ENCODE results near the gene SHC3. TPM values are rescaled to one million over a fixed set of nuclear protein-coding genes. Genes with fewer than 3 reads are reported as not detected.

Gene SHC3
- total RNA-seq, 2 donors from 2014 or later = 1.5 to 1.8 TPM

DNA sequence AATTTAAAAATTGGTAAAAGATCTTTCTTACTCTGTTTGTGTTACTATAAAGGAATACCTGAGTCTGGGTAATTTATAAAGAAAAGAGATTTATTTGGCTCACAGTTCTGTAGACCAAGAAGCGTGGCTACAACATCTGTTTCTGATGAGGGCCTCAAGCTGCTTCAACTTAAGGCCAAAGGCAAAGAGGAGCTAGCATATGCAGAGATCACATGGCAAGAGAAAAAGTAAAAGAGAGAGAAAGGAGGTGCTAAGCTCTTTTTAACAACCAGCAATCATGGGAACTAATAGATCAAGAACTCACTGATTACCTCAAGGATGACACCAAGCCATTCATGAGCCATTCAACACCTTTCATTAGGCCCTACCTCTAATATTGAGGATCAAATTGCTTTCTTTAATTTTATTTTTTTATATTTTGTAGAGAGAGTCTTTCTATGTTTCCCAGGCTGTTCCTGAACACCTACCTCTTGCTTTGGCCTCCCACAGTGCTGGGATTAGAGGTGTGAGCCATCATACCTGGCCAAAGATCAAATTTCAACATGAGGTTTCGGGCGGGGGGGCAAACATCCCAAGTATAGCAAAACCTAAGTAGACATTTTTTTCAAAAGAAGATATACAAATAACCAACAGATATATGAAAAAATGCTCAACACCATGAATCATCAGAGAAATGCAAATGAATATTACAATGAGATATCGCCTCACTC is 16.0 kb upstream of the SHC3 start:
- Histone ChIP-seq H3K4me3 (no peak overlapping the region), H3K9me3 (peaks cover 10% of the 10 kb centered on the region), H3K27me3 (replicated peaks; ENCODE audit: insufficient read depth) (no peaks in the 10 kb centered on the region), H3K27ac (no peak overlapping the region), H3K4me1 (ENCODE audit: control insufficient read depth in 1 of 2, low read depth in 2 of 2) (no peaks in the 10 kb centered on the region), H3K36me3 (no peaks in the 10 kb centered on the region)
- ATAC-seq (ENCODE audit: insufficient number of reproducible peaks, low FRiP score, low read depth) = no peak
- no peak for DNase-seq (ENCODE audit: low spot score)
- TF ChIP-seq, protein P1, sequence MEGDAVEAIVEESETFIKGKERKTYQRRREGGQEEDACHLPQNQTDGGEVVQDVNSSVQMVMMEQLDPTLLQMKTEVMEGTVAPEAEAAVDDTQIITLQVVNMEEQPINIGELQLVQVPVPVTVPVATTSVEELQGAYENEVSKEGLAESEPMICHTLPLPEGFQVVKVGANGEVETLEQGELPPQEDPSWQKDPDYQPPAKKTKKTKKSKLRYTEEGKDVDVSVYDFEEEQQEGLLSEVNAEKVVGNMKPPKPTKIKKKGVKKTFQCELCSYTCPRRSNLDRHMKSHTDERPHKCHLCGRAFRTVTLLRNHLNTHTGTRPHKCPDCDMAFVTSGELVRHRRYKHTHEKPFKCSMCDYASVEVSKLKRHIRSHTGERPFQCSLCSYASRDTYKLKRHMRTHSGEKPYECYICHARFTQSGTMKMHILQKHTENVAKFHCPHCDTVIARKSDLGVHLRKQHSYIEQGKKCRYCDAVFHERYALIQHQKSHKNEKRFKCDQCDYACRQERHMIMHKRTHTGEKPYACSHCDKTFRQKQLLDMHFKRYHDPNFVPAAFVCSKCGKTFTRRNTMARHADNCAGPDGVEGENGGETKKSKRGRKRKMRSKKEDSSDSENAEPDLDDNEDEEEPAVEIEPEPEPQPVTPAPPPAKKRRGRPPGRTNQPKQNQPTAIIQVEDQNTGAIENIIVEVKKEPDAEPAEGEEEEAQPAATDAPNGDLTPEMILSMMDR (IDR thresholded peaks at IDR 0.05) = no peak

DNA sequence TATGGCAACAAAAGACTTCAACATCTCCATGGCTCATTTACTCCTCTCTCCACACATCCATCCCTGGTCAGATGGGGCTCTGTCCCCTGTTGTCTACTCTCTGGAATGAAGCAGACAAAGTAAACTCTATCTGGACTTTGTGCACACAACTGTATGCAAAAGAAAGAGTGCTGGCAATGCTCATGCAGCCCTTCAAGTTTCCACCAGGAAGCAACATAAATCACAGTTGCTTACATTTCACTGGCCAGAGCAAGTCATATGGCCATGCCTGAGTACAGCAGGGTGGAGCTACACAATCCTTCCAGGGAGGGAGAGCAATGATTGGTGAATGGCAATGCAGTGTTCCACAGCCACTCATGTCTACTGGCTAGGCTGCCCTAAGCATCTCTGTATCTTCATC is 12.4 kb upstream of the SHC3 start:
- Histone ChIP-seq H3K4me3 (no peak overlapping the region), H3K36me3 (no peaks in the 10 kb centered on the region), H3K4me1 (ENCODE audit: control insufficient read depth in 1 of 2, low read depth in 2 of 2) (no peaks in the 10 kb centered on the region), H3K27me3 (replicated peaks; ENCODE audit: insufficient read depth) (no peaks in the 10 kb centered on the region), H3K27ac (no peak overlapping the region), H3K9me3 (peaks cover 5% of the 10 kb centered on the region)
- DNase-seq (ENCODE audit: low spot score) (no peak), ATAC-seq (ENCODE audit: insufficient number of reproducible peaks, low FRiP score, low read depth) (no peak)
- TF ChIP-seq, protein P1 (IDR thresholded peaks at IDR 0.05) = no peak

DNA sequence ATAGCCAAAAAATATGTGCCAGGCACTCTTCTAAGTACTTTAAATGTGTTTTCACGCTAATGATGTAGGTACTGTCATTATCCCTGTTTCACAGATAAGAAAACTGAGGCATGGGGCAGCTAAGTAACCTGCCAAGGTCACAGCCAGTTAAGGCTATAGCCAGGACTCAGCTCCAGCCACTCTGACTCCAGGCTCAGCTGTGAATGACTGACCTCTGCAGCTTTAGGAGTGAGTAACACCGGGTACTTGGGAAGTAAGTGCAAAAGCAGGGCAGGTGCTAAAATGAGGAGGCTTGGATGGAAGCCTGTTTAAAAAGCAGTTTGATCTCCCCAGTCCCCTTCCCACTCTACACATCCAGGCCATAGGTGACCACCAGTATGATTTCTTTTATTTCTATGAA is 10.6 kb upstream of the SHC3 start:
- Histone ChIP-seq H3K9me3 (peaks cover 5% of the 10 kb centered on the region), H3K27me3 (replicated peaks; ENCODE audit: insufficient read depth) (no peaks in the 10 kb centered on the region), H3K4me1 (ENCODE audit: control insufficient read depth in 1 of 2, low read depth in 2 of 2) (no peaks in the 10 kb centered on the region), H3K36me3 (no peaks in the 10 kb centered on the region), H3K4me3 (no peak overlapping the region), H3K27ac (no peak overlapping the region)
- DNase-seq (ENCODE audit: low spot score) = no peak
- ATAC-seq (ENCODE audit: insufficient number of reproducible peaks, low FRiP score, low read depth) = no peak
- TF ChIP-seq, protein P1 (IDR thresholded peaks at IDR 0.05) = no peak

DNA sequence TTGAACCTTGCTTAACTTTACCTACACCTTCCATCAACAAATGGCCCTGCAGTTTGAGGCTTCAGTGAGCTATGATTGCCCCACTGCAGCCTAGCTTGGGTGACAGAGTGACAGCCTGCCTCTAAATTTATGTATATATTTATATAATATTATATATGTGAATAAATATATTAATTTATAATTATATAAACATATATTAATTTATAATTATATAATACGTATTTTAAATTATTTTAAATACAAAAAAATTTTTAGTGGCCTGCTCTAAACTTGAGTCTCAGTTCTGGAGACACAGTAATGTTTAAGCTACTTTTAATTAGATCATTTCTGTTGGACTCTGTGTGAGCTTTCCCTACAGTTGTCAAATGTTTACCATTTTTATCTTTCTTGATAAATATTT is 9.3 kb upstream of the SHC3 start:
- Histone ChIP-seq H3K9me3 (peaks cover 5% of the 10 kb centered on the region), H3K4me3 (no peak overlapping the region), H3K27me3 (replicated peaks; ENCODE audit: insufficient read depth) (no peaks in the 10 kb centered on the region), H3K4me1 (ENCODE audit: control insufficient read depth in 1 of 2, low read depth in 2 of 2) (no peaks in the 10 kb centered on the region), H3K27ac (no peak overlapping the region), H3K36me3 (no peaks in the 10 kb centered on the region)
- TF ChIP-seq, protein P1 (IDR thresholded peaks at IDR 0.05) = no peak
- DNase-seq (ENCODE audit: low spot score) (no peak), ATAC-seq (ENCODE audit: insufficient number of reproducible peaks, low FRiP score, low read depth) (no peak)

DNA sequence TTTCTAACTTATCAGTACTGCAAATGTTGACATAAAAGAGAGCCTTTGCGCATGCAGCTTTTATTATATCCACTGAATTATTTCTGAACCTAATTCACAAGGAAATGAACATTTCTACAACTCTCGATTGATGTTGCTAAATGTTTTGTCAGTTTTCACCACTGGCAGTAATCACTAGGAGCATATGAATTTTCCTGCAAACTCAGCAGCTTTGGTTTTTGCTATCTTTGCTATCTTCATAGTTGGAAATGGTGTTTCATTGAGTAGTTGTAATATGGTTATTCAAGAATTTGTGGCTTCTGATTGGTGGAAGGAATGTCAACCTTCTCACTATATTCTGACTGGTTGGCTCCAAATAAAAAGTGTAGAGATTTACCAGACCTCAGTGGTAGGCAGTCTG is 8.9 kb upstream of the SHC3 start:
- Histone ChIP-seq H3K9me3 (peaks cover 3% of the 10 kb centered on the region), H3K4me3 (no peak overlapping the region), H3K27ac (no peak overlapping the region), H3K36me3 (no peaks in the 10 kb centered on the region), H3K4me1 (ENCODE audit: control insufficient read depth in 1 of 2, low read depth in 2 of 2) (no peaks in the 10 kb centered on the region), H3K27me3 (replicated peaks; ENCODE audit: insufficient read depth) (no peaks in the 10 kb centered on the region)
- DNase-seq (ENCODE audit: low spot score) (no peak), ATAC-seq (ENCODE audit: insufficient number of reproducible peaks, low FRiP score, low read depth) (no peak)
- TF ChIP-seq, protein P1 (IDR thresholded peaks at IDR 0.05) = no peak

Data from thoracic aorta (tissue), 2 donors.